ENCODE results near the gene RAPGEF4.

Gene RAPGEF4

GRCh38 chr2:172863341-172863740, 127.7 kb downstream of the RAPGEF4 start:
- no peak for DNase-seq

- no peak for DNase-seq
Measured at GRCh38 chr2:172864182-172864581, 128.5 kb downstream of the RAPGEF4 start.

GRCh38 chr2:172865422-172865821, 129.8 kb downstream of the RAPGEF4 start:
- DNase-seq = no peak

- DNase-seq = no peak
Measured at GRCh38 chr2:172869861-172870260, 134.2 kb downstream of the RAPGEF4 start.

GRCh38 chr2:172870396-172870795, 134.8 kb downstream of the RAPGEF4 start:
- no peak for DNase-seq

GRCh38 chr2:172877826-172878225, 142.2 kb downstream of the RAPGEF4 start:
- DNase-seq = no peak

GRCh38 chr2:172878260-172878659, 142.6 kb downstream of the RAPGEF4 start:
- no peak for DNase-seq

- DNase-seq = no peak
Measured at GRCh38 chr2:172884336-172884735, 148.7 kb downstream of the RAPGEF4 start.

GRCh38 chr2:172885996-172886395, 150.4 kb downstream of the RAPGEF4 start:
- DNase-seq = no peak

GRCh38 chr2:172887280-172887679, 151.6 kb downstream of the RAPGEF4 start:
- no peak for DNase-seq

- no peak for DNase-seq
Measured at GRCh38 chr2:172888714-172889669, 153.3 kb downstream of the RAPGEF4 start.

GRCh38 chr2:172889768-172890430, 154.3 kb downstream of the RAPGEF4 start:
- DNase-seq = no peak

GRCh38 chr2:172893111-172893510, 157.5 kb downstream of the RAPGEF4 start:
- DNase-seq = no peak

GRCh38 chr2:172893671-172894070, 158.0 kb downstream of the RAPGEF4 start:
- DNase-seq = no peak

- DNase-seq = no peak
Measured at GRCh38 chr2:172894689-172895387, 159.2 kb downstream of the RAPGEF4 start.

- no peak for DNase-seq
Measured at GRCh38 chr2:172896661-172897081, 161.0 kb downstream of the RAPGEF4 start.

- no peak for DNase-seq
Measured at GRCh38 chr2:172900871-172901270, 165.2 kb downstream of the RAPGEF4 start.

GRCh38 chr2:172901913-172902312, 166.3 kb downstream of the RAPGEF4 start:
- no peak for DNase-seq

- DNase-seq = no peak
Measured at GRCh38 chr2:172904236-172904635, 168.6 kb downstream of the RAPGEF4 start.

GRCh38 chr2:172905937-172906811, 170.5 kb downstream of the RAPGEF4 start:
- DNase-seq = no peak

- no peak for DNase-seq
Measured at GRCh38 chr2:172908275-172908674, 172.6 kb downstream of the RAPGEF4 start.

GRCh38 chr2:172909454-172909853, 173.8 kb downstream of the RAPGEF4 start:
- no peak for DNase-seq
